Right ventricle myocardium superior (tissue), 1 donor: Measurements from ENCODE around the gene MPP2. TPM values are rescaled to one million over a fixed set of nuclear protein-coding genes. Genes with fewer than 3 reads are reported as not detected.
"Not testable (repeated sequence)": the region's sequence is repeated elsewhere in the genome, so short reads cannot be mapped to it uniquely, and the experiment has no call there.

ENCODE experiments used
- ATAC-seq: fragments of 200-7000 bp; cut with Tn5 transposase; one replicate; pipeline ENCODE4 v1.9.1; 2020; ENCODE audit warnings: mild to moderate bottlenecking; ENCODE audit not compliant: poor library complexity
- DNase-seq: peaks from one replicate; pipeline ENCODE4 v3.0.0-alpha.2; 2020
- intact Hi-C: fragments of 100-400 bp; cut with DNase I; formaldehyde crosslinking; loops from one replicate; pipeline ENCODE4 v1.11.2; 2022
- total RNA-seq: library from RNA; stranded (reverse); fragmentation: NEBNext Ultra II Directional; extraction: Animal tissue kit (Norgen Biotek cat#: 25700); gene quantifications from one replicate; pipeline ENCODE4 v1.2.1, GENCODE V29; 2021
- donor health status: DM: no; HTN: yes; CAD: no; lungs with severe emphysema.

Gene MPP2
- total RNA-seq, 1 donor from 2014 or later = 17.1 TPM

DNA sequence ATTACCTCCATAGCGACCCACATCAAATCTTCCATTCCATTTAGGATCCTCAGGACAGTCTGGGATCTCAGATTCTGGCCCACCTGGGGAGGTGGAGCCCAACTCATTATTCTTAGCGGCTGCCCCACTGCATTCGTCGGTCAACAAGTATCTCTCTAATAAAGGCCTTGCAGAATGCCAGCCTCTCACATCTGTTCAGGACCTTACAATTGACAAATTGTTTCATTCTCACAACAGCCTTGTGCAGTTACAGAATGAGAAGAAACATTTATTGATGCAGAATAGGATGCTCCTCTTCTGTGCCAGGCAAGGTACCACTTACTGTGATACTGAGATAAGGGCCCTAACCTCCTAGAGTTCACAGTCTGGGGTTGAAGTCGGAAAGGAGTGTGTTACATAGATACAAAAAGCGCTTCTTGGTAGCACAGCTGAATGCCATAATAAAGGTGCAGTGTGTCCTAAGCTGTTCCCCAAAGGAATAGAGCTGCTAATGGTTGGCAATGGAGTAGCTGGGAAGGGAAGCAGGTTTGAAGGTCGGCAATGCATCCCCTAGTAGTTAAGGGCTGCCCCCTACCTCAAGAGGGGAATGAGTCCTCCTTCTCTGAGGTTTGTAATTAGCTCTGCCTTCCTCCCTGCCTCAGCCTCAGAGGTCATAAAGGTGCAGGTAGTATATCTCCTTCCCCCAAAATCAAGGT is 2.3 kb upstream of the MPP2 start:
- intact Hi-C loops = no loop called here
- ATAC-seq (no peak), DNase-seq (no peak)

GRCh38 chr17:43907998-43908721 is 824 bp upstream of the MPP2 start:
- DNase-seq = peak; percentile 80
- peak; percentile 79 for ATAC-seq
- intact Hi-C loops = no loop called here

- ATAC-seq = peak; percentile 11
- intact Hi-C loops = no loop called here
- DNase-seq = no peak
Measured at GRCh38 chr17:43906951-43907424, 348 bp downstream of the MPP2 start.

- ATAC-seq (peak; percentile 67), DNase-seq (peak; percentile 83)
- intact Hi-C loops = no loop called here
Measured at GRCh38 chr17:43905985-43906852, 1.1 kb downstream of the MPP2 start.

- ATAC-seq (no peak), DNase-seq (no peak)
- intact Hi-C loops = no loop called here
Measured at GRCh38 chr17:43905400-43905984, 1.8 kb downstream of the MPP2 start.

DNA sequence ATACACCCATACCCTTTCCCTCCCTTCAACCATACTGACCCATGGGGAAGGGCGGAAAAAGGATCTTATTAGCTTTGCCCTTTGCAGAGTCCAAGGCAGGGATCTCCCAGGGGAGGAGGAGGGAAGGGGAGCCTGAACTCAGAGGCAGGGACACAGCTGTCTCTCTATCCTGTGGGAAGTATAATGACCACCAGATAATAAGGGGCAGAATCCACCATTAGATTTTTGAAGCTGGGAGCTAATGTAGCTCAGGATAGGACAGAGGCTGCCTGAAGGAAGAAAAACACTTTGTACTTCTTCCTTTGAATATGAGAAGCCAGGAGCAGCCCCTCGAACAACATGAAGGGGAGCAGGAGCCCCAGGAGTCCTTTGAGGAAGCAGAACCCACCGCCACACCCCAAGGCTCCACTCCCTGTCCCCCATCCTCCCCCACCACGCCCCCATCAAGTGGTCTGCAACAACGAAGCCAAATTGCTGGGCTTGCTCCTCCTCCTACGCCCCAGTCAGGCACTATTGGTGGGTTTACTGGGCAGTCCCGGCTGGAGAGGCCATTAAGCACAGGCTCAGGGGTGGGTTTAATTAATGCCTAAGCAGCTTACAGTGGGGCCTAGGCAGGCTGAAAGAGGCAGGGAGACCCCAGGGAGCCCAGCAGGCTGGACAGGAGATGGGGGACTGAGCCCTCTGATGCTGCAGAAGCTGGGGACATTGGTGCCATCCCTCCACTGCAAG is 5.3 kb downstream of the MPP2 start:
- DNase-seq (no peak), ATAC-seq (no peak)
- intact Hi-C loops = no loop called here

DNA sequence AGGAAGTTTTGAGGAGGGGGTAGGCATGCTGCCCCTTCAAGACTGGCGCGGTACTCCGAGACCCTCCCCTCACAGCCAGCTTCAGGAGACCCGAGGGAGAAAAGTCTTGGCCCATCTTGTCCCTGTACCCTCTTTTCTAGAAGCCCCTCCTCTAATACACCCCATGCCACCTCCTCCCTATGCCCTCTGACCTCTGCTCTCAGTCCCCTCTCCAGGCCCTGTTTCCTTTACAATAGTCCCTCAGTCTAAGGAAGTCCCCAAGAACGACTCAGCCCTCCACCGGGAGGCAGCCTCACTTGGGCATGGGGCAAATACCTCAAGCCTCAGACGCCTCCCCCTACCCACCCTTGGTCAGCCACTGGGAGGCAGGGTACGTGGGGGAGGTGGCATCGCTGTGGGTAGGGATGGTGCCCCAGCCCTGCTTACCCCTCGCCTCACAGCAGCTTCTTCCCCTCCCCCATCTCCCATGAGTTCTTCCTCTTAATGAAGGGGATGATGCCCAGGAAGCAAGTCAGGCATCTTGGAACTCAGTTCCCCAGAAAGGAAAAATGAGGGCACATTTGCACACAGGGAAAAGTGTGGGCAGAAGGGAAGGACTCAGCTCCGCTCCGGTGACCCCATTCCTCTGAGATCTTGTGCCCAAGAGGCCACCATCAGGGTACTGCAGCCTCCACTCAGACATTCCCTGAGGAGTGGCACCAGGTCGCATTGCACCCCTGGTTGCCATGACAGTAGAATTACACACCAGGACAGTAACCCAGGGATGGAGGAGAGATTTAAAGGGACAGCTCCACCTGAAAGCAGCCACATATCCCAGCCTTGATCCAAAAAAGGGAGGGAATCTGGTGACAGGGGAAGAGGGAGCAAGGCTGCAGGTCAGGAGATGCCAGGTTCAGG is 6.2 kb downstream of the MPP2 start:
- intact Hi-C loops = no loop called here
- ATAC-seq (no peak), DNase-seq (no peak)

DNA sequence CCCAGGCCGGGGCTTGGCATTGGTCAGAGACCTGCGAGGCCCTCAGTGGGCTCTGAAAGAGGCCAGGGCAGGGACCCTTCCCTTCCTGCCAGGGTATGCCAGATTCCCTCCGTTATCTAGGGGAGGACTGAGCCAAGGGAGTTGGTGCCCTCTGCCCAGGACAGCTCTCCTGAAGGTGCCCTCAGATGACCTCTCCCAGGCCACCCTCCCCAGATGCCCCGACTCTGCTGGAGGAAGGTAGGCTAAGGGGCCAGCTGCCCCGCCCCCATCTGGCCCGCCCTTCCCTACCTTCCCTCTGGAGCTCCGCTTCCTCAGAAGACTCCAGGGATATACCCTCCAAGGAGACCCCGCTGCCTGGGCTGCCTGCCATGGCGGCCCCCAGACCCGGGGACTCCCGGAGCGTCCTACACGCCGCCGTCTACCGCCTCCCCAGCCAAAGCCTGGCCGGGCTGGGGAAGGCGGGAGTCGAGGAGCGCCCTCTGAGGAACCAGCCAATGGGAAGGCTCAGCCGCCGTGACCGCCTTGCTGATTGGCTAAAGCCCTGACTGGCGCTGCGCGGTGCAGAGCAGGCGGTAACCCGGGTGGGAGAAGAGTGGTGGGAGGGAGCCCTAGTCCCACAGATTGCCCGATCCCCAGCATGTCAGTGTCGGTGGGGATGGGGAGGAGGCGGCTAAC is 7.0 kb downstream of the MPP2 start:
- intact Hi-C loops = no loop called here

GRCh38 chr17:43898446-43898845 is 8.9 kb downstream of the MPP2 start:
- intact Hi-C loops = no loop called here
- no peak for DNase-seq
- ATAC-seq = no peak

More for the DNA sequence above, 7.0 kb downstream of the MPP2 start:
- peak; percentile 98 for ATAC-seq
- peak; percentile 94 for DNase-seq

- no peak for ATAC-seq
- no peak for DNase-seq
- intact Hi-C loops = no loop called here
Measured at GRCh38 chr17:43897831-43898230, 9.5 kb downstream of the MPP2 start.

DNA sequence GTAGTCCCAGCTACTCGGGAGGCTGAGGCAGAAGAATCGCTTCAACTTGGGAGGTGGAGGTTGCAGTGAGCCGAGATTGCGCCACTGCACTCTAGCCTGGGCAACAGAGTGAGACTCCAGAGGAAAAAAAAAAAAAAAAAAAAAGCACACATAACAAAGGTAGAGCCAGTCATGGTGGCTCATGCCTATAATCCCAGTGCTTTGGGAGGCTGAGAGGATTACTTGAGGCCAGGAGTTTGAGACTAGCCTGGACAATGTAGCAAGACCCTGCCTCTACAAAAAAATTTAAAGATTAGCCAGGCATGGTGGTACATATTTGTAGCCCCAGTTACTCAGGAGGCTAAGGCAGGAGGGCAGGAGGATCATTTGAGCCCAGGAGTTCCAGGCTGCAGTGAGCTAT is 12.8 kb downstream of the MPP2 start:
- intact Hi-C loops, ATAC-seq, DNase-seq: not testable (repeated sequence)

DNA sequence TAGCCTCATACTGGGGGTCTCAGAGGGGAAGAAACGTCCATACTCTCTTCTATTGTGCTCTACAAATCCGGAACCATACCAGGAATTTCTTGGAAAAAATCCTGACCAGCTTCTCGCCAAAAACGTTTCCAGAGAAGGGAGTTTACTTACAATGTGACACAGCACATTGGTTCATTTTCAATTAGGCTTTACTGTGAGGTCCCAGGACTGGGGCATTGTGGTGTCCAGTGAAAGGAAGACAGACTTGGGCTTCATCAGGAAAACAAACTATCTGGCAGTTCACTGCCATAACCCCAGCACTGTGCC is 14.7 kb downstream of the MPP2 start:
- ATAC-seq (no peak), DNase-seq (no peak)
- intact Hi-C loops = no loop called here

DNA sequence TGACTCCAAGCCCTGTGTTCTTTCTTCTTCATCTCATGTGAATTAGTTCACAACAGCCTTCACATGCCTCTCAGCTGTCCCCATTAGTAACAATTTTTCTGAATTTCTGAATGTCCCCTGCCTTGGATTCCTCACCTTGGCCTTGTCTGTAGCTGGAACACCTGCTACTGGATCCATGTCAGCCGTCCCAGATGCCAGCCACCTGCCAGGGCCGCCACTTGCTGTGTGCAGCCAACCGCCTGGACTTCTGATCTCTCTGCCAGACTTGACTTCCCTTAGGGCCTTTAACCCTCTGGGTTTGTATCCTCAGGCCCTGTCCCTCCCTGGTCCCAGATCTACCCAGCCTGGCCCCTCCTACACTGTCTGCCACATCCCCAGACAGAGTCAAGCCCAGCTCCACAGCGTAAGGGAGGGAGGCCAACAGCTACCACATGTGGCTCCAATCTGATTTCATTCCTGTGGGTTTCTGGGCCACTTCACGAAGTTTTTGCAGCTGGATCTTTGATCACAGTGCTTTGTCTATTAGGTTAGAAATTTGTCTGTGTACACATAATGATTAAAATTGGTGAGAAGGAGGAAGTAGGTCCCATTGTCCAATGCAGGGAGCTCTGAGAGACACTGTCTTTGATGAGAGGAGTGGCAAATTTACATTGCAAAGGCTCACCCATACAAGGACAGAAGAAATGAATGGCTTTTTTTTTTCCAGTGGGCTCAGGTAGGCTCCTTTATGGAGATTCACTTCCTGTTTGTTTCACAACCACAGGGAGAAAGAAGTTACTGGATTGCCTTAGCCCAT is 15.3 kb downstream of the MPP2 start:
- ATAC-seq (no peak), DNase-seq (no peak)
- intact Hi-C loops = no loop called here

- DNase-seq = no peak
- ATAC-seq = no peak
- intact Hi-C loops = no loop called here
Measured at GRCh38 chr17:43890240-43890639, 17.1 kb downstream of the MPP2 start.

- no peak for ATAC-seq
- intact Hi-C loops = no loop called here
- no peak for DNase-seq
Measured at GRCh38 chr17:43888548-43888947, 18.8 kb downstream of the MPP2 start.

DNA sequence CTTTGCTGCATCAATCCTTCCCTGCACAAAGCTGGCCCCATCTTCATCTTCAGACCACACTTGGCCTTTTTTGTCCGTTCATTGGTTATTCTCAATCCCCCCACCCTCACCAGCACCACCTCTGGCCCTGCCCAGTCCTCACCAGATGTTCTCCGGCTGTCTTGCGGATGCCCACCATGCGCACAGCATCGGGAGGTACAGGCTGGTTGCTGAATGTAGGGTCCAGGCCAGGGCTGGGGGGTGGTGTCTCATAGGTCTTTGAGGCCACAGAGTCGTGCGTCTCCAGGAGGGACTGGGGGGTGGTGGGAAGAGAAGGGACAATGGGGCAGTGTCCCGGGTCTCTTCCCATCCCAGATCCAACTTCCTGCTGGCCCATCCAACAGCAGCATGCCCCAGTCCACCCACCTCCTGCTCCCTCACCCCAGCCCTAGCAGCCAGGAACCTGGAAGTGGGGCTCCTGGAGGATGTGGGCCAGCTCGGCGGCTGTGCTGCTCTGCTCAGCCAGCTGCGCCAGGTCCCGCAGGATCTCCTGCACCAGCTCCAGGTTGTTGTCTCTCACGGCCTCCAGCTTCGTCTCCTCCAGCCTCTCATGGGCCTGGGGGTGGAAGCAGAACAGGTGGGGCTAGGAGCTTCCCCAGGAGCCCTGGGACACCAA is 24.4 kb downstream of the MPP2 start:
- no peak for ATAC-seq
- intact Hi-C loops = no loop called here
- no peak for DNase-seq
